ENCODE measurements around the gene TMEM37.

TMEM37 gene

GRCh38 chr2:119462574-119462973 lies 30.9 kb downstream of the TMEM37 start:
- no peak overlapping the region for H3K9ac ChIP-seq (ENCODE audit: insufficient read length, low read depth)
- no peaks in the 10 kb centered on the region for H3K9me3 ChIP-seq (ENCODE audit: insufficient read depth, low read length)
- H3K4me1 ChIP-seq (ENCODE audit: insufficient read depth, insufficient read length): no peaks in the 10 kb centered on the region
- no peaks in the 10 kb centered on the region for H3K27me3 ChIP-seq (ENCODE audit: insufficient read depth, insufficient read length)
- DNase-seq (ENCODE audit: low read depth, low spot score): no peak
- TF ChIP-seq ZNF274 (IDR thresholded peaks at IDR 0.05; ENCODE audit: low read depth, low read length) (no peak), SUZ12 (IDR thresholded peaks at IDR 0.05; ENCODE audit: extremely low read depth, insufficient read depth, insufficient read length) (no peak), YY1 (IDR thresholded peaks at IDR 0.05; ENCODE audit: insufficient read depth, insufficient read length) (no peak)
- no peak overlapping the region for H3K4me3 ChIP-seq (ENCODE audit: insufficient read length, low read depth)
- H3K36me3 ChIP-seq (ENCODE audit: insufficient read depth, insufficient read length, low read length): no peaks in the 10 kb centered on the region

DNA sequence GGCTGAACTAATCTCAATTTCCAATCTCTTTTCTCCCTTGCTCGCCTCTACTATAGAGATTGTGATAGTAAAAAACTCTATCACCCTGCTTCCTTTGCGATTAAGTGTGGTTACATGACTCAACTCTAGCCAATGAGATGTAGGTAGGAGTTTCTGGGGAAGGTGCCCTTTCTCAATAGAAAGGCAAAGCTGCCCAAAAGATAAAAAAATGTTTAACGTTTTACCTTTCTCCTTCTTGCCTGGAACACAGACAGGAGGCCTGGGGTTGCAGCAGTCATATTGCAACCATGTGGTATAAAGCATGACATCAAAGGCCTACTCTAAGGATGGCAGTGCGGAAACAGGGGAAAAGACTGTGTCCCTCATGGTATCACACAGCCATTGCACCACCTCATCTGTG lies 31.5 kb downstream of the TMEM37 start:
- H3K9me3 ChIP-seq (ENCODE audit: insufficient read depth, low read length): no peaks in the 10 kb centered on the region
- no peak for DNase-seq (ENCODE audit: low read depth, low spot score)

GRCh38 chr2:119463990-119464389 lies 32.3 kb downstream of the TMEM37 start:
- Histone ChIP-seq H3K36me3 (ENCODE audit: insufficient read depth, insufficient read length, low read length) (no peaks in the 10 kb centered on the region), H3K9ac (ENCODE audit: insufficient read length, low read depth) (no peak overlapping the region), H3K27me3 (ENCODE audit: insufficient read depth, insufficient read length) (no peaks in the 10 kb centered on the region), H3K4me1 (ENCODE audit: insufficient read depth, insufficient read length) (no peaks in the 10 kb centered on the region), H3K4me3 (ENCODE audit: insufficient read length, low read depth) (no peak overlapping the region), H3K9me3 (ENCODE audit: insufficient read depth, low read length) (no peaks in the 10 kb centered on the region)
- DNase-seq (ENCODE audit: low read depth, low spot score): no peak
- no peak for TF ChIP-seq ZNF274 (IDR thresholded peaks at IDR 0.05; ENCODE audit: low read depth, low read length)

More for the DNA sequence above, 31.5 kb downstream of the TMEM37 start:
- TF ChIP-seq YY1 (IDR thresholded peaks at IDR 0.05; ENCODE audit: insufficient read depth, insufficient read length) (no peak), SUZ12 (IDR thresholded peaks at IDR 0.05; ENCODE audit: extremely low read depth, insufficient read depth, insufficient read length) (no peak), ZNF274 (IDR thresholded peaks at IDR 0.05; ENCODE audit: low read depth, low read length) (no peak)
- Histone ChIP-seq H3K4me1 (ENCODE audit: insufficient read depth, insufficient read length) (no peaks in the 10 kb centered on the region), H3K36me3 (ENCODE audit: insufficient read depth, insufficient read length, low read length) (no peaks in the 10 kb centered on the region), H3K4me3 (ENCODE audit: insufficient read length, low read depth) (no peak overlapping the region), H3K27me3 (ENCODE audit: insufficient read depth, insufficient read length) (no peaks in the 10 kb centered on the region), H3K9ac (ENCODE audit: insufficient read length, low read depth) (no peak overlapping the region)

GRCh38 chr2:119464981-119465380 lies 33.3 kb downstream of the TMEM37 start:
- no peak for DNase-seq (ENCODE audit: low read depth, low spot score)

GRCh38 chr2:119465687-119466086 lies 34.0 kb downstream of the TMEM37 start:
- no peak overlapping the region for H3K9ac ChIP-seq (ENCODE audit: insufficient read length, low read depth)
- no peaks in the 10 kb centered on the region for H3K9me3 ChIP-seq (ENCODE audit: insufficient read depth, low read length)
- no peak overlapping the region for H3K4me3 ChIP-seq (ENCODE audit: insufficient read length, low read depth)
- TF ChIP-seq YY1 (IDR thresholded peaks at IDR 0.05; ENCODE audit: insufficient read depth, insufficient read length) (no peak), SUZ12 (IDR thresholded peaks at IDR 0.05; ENCODE audit: extremely low read depth, insufficient read depth, insufficient read length) (no peak), ZNF274 (IDR thresholded peaks at IDR 0.05; ENCODE audit: low read depth, low read length) (no peak)
- DNase-seq (ENCODE audit: low read depth, low spot score): no peak
- no peaks in the 10 kb centered on the region for H3K36me3 ChIP-seq (ENCODE audit: insufficient read depth, insufficient read length, low read length)
- H3K27me3 ChIP-seq (ENCODE audit: insufficient read depth, insufficient read length): no peaks in the 10 kb centered on the region
- H3K4me1 ChIP-seq (ENCODE audit: insufficient read depth, insufficient read length): no peaks in the 10 kb centered on the region

More at GRCh38 chr2:119464981-119465380, 33.3 kb downstream of the TMEM37 start:
- no peaks in the 10 kb centered on the region for H3K4me1 ChIP-seq (ENCODE audit: insufficient read depth, insufficient read length)
- TF ChIP-seq ZNF274 (IDR thresholded peaks at IDR 0.05; ENCODE audit: low read depth, low read length): no peak
- no peak for TF ChIP-seq SUZ12 (IDR thresholded peaks at IDR 0.05; ENCODE audit: extremely low read depth, insufficient read depth, insufficient read length)
- TF ChIP-seq YY1 (IDR thresholded peaks at IDR 0.05; ENCODE audit: insufficient read depth, insufficient read length): no peak
- no peaks in the 10 kb centered on the region for H3K27me3 ChIP-seq (ENCODE audit: insufficient read depth, insufficient read length)
- H3K9ac ChIP-seq (ENCODE audit: insufficient read length, low read depth): no peak overlapping the region
- no peak overlapping the region for H3K4me3 ChIP-seq (ENCODE audit: insufficient read length, low read depth)
- no peaks in the 10 kb centered on the region for H3K36me3 ChIP-seq (ENCODE audit: insufficient read depth, insufficient read length, low read length)
- no peaks in the 10 kb centered on the region for H3K9me3 ChIP-seq (ENCODE audit: insufficient read depth, low read length)

DNA sequence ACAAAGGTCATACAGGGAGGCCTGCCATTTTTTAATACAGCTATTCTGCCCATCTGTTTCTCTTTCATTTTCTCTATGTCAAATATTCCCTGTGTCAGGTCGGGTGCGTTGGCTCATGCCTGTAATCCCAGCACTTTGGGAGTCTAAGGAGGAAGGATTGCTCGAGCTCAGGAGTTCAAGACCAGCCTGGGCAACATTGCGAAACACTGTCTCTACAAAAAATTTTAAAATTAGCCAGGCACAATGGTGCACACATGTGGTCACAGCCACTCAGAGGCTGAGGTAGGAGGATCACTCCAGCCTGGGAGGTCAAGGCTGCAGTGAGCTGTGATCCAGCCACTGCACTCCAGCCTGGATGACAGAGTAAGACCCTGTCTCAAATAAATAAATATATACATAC lies 34.7 kb downstream of the TMEM37 start:
- DNase-seq (ENCODE audit: low read depth, low spot score): no peak
- Histone ChIP-seq H3K4me3 (ENCODE audit: insufficient read length, low read depth) (no peak overlapping the region), H3K27me3 (ENCODE audit: insufficient read depth, insufficient read length) (no peaks in the 10 kb centered on the region), H3K9ac (ENCODE audit: insufficient read length, low read depth) (no peak overlapping the region), H3K9me3 (ENCODE audit: insufficient read depth, low read length) (no peaks in the 10 kb centered on the region), H3K4me1 (ENCODE audit: insufficient read depth, insufficient read length) (no peaks in the 10 kb centered on the region), H3K36me3 (ENCODE audit: insufficient read depth, insufficient read length, low read length) (no peaks in the 10 kb centered on the region)
- TF ChIP-seq ZNF274 (IDR thresholded peaks at IDR 0.05; ENCODE audit: low read depth, low read length) (no peak), SUZ12 (IDR thresholded peaks at IDR 0.05; ENCODE audit: extremely low read depth, insufficient read depth, insufficient read length) (no peak), YY1 (IDR thresholded peaks at IDR 0.05; ENCODE audit: insufficient read depth, insufficient read length) (no peak)

GRCh38 chr2:119468154-119468955 lies 36.7 kb downstream of the TMEM37 start:
- DNase-seq (ENCODE audit: low read depth, low spot score): no peak
- no peaks in the 10 kb centered on the region for H3K4me1 ChIP-seq (ENCODE audit: insufficient read depth, insufficient read length)

More at GRCh38 chr2:119468154-119468955, 36.7 kb downstream of the TMEM37 start:
- no peak overlapping the region for H3K4me3 ChIP-seq (ENCODE audit: insufficient read length, low read depth)
- no peaks in the 10 kb centered on the region for H3K36me3 ChIP-seq (ENCODE audit: insufficient read depth, insufficient read length, low read length)
- no peaks in the 10 kb centered on the region for H3K27me3 ChIP-seq (ENCODE audit: insufficient read depth, insufficient read length)
- TF ChIP-seq YY1 (IDR thresholded peaks at IDR 0.05; ENCODE audit: insufficient read depth, insufficient read length) (no peak), SUZ12 (IDR thresholded peaks at IDR 0.05; ENCODE audit: extremely low read depth, insufficient read depth, insufficient read length) (no peak), ZNF274 (IDR thresholded peaks at IDR 0.05; ENCODE audit: low read depth, low read length) (no peak)
- no peak overlapping the region for H3K9ac ChIP-seq (ENCODE audit: insufficient read length, low read depth)
- H3K9me3 ChIP-seq (ENCODE audit: insufficient read depth, low read length): no peaks in the 10 kb centered on the region
